ENCODE results near the gene CDH23. TPM values are rescaled to one million over a fixed set of nuclear protein-coding genes. Genes with fewer than 3 reads are reported as not detected.
"Not testable (repeated sequence)": the region's sequence is repeated elsewhere in the genome, so short reads cannot be mapped to it uniquely, and the experiment has no call there.

Gene CDH23
- polyA plus RNA-seq, 3 donors = 2.0 to 21.1 (median 15.5) TPM

DNA sequence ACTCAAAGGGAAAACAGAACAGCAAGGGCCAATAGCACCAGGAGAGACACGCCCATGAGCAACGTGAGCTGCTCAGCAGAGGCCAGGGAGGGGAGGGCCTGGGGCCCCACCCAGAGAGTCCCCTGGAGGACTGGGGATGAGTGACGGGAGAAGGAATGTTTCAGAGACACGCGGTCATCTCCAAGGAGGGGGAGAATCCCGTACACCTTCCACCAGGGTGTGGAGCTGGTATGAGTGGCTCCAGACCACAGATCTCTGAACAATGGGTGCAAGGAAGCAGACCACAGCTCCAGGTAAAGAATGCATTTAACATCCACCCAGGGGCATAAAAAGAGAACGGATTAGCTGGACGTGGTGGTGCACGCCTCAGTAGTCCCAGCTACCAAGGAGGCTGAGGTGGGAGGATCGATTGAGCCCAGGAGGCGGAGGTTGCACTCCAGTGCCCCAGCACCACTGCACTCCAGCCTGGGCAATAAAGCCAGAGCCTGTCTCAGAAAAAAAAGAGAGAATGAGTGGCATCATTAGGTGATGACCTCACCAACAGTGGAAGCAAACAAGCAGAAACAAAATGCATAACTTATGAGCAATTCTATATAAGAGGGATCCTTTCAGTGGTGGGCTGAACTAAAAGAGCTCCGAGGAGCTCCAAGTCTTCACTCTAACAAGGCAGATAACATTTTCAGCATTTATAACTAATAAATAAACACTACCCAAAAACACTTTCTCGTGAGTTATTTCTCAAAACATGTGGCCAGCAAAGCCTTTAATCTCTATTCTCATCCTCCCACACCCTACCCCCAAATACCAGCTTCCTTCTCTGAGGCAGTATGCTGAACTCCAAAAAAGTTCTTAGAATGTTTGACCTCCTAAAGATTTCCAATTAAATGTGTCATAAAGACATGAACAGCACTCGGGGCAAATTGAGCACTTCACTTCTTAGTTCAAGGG, 441.8 kb downstream of the CDH23 start:
- 65 to 75% (median 66%) methylated on average over 14 of the region's 14 CpGs for WGBS, 3 donors
- H3K27ac ChIP-seq (ENCODE audit: low read depth, low read length) = no peak overlapping the region

DNA sequence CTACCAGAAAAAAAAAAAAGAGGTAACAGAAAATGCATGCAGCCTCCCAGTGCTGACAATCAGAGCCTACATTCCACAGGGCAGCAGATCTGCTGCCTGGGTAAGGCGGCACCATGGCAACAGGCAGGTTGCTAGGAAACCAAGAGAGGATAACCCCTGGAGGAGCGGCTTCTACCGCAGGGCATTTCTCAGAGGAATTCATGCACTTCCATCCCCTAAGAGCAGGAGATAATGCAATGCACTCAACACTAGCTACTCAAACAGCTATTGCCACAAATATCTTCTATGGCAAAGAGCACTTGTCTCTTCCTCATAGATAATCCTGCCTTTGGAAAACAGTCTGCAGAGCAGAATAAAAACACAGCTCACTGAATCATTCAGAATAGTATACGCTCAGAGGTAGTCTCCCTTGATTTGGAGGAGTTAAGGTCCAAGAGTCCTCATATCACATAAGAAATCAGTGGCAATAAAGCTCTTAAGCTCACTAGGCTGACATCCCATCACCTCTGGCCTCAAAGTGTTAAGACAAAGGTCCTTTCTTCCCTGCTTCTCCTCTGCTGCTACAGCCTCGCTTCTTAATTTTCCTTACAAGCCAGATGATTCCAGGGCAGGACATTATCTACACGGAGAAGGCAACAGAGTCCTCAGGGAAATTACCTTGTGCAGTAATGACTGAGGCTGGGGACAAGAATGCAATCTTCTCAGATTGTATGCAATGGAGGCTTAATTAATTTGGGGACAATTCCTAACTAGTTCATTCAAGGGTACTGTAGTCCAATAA, 443.6 kb downstream of the CDH23 start:
- 33 to 57% (median 43%) methylated on average over 6 of the region's 6 CpGs for WGBS, 3 donors
- peak overlapping the region; percentile 17 for H3K27ac ChIP-seq (ENCODE audit: low read depth, low read length)

DNA sequence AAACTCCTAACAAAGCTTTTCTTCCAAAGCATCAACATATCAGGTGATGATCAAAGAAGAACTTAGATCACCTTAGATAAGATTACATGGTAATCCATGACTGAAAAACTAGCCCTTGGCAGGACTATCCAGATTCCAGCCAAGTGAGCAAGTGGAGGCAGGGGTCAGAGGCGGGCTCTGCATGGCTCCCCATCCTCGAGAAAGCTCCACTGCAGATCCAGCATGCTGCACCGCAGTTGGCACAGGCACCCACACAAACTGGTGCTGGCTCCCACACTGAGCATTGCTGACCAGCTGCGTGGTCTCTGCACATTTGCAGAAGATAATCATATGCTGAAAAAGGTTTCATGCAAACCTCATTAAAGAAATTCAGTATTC, 444.2 kb downstream of the CDH23 start:
- 69 to 79% (median 77%) methylated on average over 4 of the region's 4 CpGs for WGBS, 3 donors
- H3K27ac ChIP-seq (ENCODE audit: low read depth, low read length) = no peak overlapping the region

GRCh38 chr10:71842422-71842821, 445.7 kb downstream of the CDH23 start:
- 52 to 93% (median 64%) methylated on average over 2 of the region's 2 CpGs for WGBS, 3 donors
- H3K27ac ChIP-seq (ENCODE audit: low read depth, low read length) = no peak overlapping the region

- no peak overlapping the region for H3K27ac ChIP-seq (ENCODE audit: low read depth, low read length)
- 62 to 88% (median 86%) methylated on average over 14 of the region's 14 CpGs for WGBS, 3 donors
These were observed 446.4 kb downstream of the CDH23 start for GRCh38 chr10:71842856-71843686.

DNA sequence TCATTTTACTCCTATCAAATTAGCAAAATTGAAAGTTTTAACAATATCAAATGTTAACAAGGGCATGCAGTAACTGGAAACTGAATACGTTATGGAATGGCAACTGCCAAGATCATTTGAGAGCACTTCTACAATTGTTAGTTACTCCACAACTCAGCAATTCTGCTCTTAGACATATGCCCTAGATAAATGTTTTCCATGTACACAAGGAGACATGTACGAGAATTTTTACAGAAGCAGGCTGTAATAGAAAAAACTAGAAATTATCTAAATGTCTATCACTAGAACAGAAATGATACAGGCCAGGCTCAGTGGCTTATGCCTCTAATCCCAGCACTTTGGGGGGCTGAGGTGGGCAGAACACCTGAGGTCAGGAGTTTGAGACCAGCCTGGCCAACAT, 447.4 kb downstream of the CDH23 start:
- WGBS, 3 donors = 36 to 55% (median 41%) methylated on average over 2 of the region's 2 CpGs
- no peak overlapping the region for H3K27ac ChIP-seq (ENCODE audit: low read depth, low read length)

DNA sequence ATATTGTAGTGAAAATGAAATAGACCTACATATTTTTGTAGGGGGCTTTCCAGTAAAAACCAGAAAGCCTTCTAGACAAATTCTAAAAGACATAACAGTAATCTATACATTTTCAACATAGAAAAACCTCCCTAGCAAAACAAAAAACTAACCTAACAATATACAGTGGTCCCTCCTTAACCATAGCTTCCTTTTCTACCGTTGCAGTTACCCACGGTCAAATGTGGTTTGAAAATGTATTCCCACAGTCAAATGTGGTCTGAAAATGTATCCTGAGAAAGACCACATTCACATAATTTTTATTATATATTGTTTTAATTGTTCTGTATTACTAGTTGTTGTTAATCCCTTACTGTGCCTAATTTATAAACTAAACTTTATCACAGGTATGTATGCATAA, 448.0 kb downstream of the CDH23 start:
- 48 to 75% (median 60%) methylated on average over 2 of the region's 2 CpGs for WGBS, 3 donors
- no peak overlapping the region for H3K27ac ChIP-seq (ENCODE audit: low read depth, low read length)

DNA sequence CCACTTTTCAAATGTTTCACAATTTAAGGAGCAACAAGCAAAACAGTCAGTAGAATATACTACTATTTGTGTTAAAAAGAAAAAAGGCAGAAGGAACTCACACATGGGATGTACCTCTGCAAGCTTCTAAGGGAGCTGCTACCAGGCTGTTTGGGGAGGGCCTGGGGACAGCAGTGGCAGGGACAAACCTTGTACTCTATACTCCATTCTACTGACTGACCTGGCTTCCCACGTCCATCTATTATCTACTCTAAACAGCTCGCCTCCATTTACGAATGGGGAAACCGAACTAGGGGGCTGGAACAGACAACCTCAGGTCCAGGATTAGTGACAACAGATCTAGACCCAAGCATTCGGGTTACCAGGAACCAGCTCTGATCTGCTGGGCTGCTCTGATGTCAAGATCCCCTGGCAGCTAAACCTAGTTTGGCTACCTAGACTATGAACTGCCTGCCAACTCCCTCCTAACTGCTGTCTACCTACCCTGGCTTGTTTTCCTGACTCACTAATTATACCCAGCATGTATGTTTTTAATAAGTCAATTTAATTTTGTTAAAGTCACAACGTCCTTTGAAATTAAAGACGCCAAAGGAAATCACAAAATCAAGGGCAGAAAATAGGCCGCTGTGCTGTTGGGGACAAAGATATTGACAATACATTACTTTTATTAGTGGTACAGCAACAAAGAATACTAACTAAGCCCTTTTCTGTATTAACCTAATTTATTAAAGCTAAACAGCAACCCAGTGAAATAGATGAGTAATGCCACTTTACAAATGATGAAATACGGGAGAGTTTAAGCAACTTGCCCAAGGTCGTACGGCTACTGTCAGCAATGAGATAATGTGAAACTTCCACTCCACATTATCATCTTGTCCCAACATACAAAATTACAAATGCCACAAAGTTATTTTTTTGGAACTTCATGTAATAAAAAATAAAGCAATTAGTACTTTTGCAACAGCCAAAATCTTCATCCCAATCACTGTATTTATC, 449.0 kb downstream of the CDH23 start:
- 60 to 75% (median 71%) methylated on average over 11 of the region's 11 CpGs for WGBS, 3 donors
- no peak overlapping the region for H3K27ac ChIP-seq (ENCODE audit: low read depth, low read length)

GRCh38 chr10:71846816-71847215, 450.1 kb downstream of the CDH23 start:
- WGBS, 3 donors = 51 to 93% (median 89%) methylated on average over 3 of the region's 3 CpGs
- H3K27ac ChIP-seq (ENCODE audit: low read depth, low read length) = no peak overlapping the region

- no peak overlapping the region for H3K27ac ChIP-seq (ENCODE audit: low read depth, low read length)
- 91 to 93% (median 92%) methylated on average over 8 of the region's 8 CpGs for WGBS, 3 donors
These were observed 450.7 kb downstream of the CDH23 start for GRCh38 chr10:71847418-71847817.

- 71 to 89% (median 78%) methylated on average over 11 of the region's 11 CpGs for WGBS, 3 donors
- no peak overlapping the region for H3K27ac ChIP-seq (ENCODE audit: low read depth, low read length)
These were observed 451.9 kb downstream of the CDH23 start for GRCh38 chr10:71848325-71849275.

DNA sequence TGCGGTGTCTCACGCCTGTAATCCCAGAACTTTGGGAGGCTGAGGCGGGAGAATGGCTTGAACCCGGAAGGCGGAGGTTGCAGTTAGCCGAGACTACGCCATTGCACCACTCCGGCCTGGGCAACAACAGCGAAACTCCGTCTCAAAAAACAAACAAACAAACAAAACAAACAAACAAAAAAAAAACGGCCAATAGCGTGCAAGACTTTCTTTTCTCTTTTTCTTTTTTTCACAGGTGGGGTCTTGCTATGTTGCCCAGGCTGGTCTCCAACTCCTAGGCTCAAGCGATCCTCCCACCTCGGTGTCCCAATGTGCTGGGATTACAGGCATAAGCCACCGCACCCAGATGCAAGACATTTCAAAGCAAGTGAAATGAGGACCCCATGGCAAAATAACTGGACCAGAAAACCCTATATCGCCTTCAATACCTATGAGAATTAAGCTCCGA, 452.8 kb downstream of the CDH23 start:
- WGBS, 3 donors = 87 to 92% (median 88%) methylated on average over 17 of the region's 17 CpGs
- H3K27ac ChIP-seq (ENCODE audit: low read depth, low read length) = no peak overlapping the region

- WGBS, 3 donors = 2 to 3% (median 3%) methylated on average over 13 of the region's 13 CpGs
- peak overlapping the region; percentile 75 for H3K27ac ChIP-seq (ENCODE audit: low read depth, low read length)
These were observed 453.5 kb downstream of the CDH23 start for GRCh38 chr10:71850021-71850742.

GRCh38 chr10:71850743-71851464, 454.2 kb downstream of the CDH23 start, which contains the start of gene PSAP:
Gene PSAP (minus strand): TSS chr10:71851251. CDS start chr10:71851221, 30 bp downstream.
- peak within 1 kb of the TSS; percentile 75 for H3K27ac ChIP-seq (ENCODE audit: low read depth, low read length)
- WGBS, 3 donors = 0% methylated on average over 42 to 49 of the region's 49 CpGs

- not testable (repeated sequence) for H3K27ac ChIP-seq (ENCODE audit: low read depth, low read length)
These were observed 454.9 kb downstream of the CDH23 start for GRCh38 chr10:71851465-71852095.

More at GRCh38 chr10:71851465-71852095, 454.9 kb downstream of the CDH23 start:
- WGBS, 3 donors = 43 to 52% (median 45%) methylated on average over 20 of the region's 20 CpGs
